Myometrial cell (primary cell): Measurements from ENCODE around the gene HIVEP3. TPM values are rescaled to one million over a fixed set of nuclear protein-coding genes. Genes with fewer than 3 reads are reported as not detected.

ENCODE experiments used
- total RNA-seq: library from RNA; depleted of rRNA; stranded (reverse); fragments of >200 nt; gene quantifications from 2 replicates; pipeline ENCODE4 v1.2.3, GENCODE V29; 2015

The HIVEP3 gene
- total RNA-seq: 0.18 and 1.4 TPM in 2 replicates

DNA sequence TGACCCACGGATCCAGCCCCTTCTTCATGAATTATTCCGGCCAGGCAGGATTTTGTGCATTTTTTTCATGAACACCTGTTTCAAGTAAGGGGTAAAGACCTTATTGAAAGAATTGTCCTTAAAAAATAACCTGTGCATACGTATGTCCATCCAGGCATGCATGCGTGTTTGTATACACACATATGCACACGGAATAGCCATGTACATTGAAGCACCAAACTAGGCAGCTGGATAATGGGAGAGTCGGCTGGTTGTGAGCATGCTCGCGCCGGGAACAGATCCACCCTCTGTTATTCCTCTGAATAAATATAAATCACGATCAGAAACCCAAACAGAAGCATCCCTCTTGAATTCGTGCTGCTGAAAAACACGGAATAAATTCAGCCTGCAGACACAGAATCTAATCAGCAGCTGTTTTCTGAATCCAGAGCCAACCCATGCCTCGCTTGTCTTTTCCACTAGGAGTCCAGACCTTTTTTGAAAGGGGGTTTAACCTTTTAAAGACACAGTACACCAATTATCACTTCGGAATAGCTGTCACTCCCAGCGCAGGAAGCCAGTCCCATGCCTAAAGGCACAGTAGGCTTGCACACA lies at the start of gene HIVEP3:
Gene HIVEP3 (minus strand): TSS at position 473 of the 594 bp plus-strand sequence.

GRCh38 chr1:41484402-41485241 lies 434.1 kb downstream of the HIVEP3 start, which contains the start of gene EDN2:
Gene EDN2, minus strand, starts transcription at chr1:41484683. Its CDS starts 82 bp downstream, at chr1:41484601.

Other genes starting within 250 kb of the HIVEP3 start
- not detected in 2 replicates for gene GUCA2B, start 234.5 kb upstream of the HIVEP3 start, total RNA-seq
- not detected in 2 replicates for gene GUCA2A, start 245.8 kb upstream of the HIVEP3 start, total RNA-seq